Rectal smooth muscle tissue (tissue), 1 donor: ENCODE data around the gene TMEM272.

ENCODE experiments used
- H3K27ac ChIP-seq: one replicate; pipeline ENCODE4 v1.7.0; 2013; ENCODE audit warnings: low read depth, low read length, inconsistent platforms
- H3K27me3 ChIP-seq: one replicate; pipeline ENCODE4 v1.7.0; 2013; ENCODE audit warnings: low read length; ENCODE audit not compliant: control insufficient read depth, insufficient read depth
- H3K36me3 ChIP-seq: one replicate; pipeline ENCODE4 v1.7.0; 2013; ENCODE audit warnings: low read length; ENCODE audit not compliant: control insufficient read depth, insufficient read depth
- H3K4me1 ChIP-seq: one replicate; pipeline ENCODE4 v1.7.0; 2013; ENCODE audit warnings: low read length; ENCODE audit not compliant: control insufficient read depth, insufficient read depth
- H3K4me3 ChIP-seq: one replicate; pipeline ENCODE4 v1.7.0; 2013; ENCODE audit warnings: low read length
- H3K9ac ChIP-seq: one replicate; pipeline ENCODE4 v1.7.0; 2013; ENCODE audit warnings: low read length

The TMEM272 gene

DNA sequence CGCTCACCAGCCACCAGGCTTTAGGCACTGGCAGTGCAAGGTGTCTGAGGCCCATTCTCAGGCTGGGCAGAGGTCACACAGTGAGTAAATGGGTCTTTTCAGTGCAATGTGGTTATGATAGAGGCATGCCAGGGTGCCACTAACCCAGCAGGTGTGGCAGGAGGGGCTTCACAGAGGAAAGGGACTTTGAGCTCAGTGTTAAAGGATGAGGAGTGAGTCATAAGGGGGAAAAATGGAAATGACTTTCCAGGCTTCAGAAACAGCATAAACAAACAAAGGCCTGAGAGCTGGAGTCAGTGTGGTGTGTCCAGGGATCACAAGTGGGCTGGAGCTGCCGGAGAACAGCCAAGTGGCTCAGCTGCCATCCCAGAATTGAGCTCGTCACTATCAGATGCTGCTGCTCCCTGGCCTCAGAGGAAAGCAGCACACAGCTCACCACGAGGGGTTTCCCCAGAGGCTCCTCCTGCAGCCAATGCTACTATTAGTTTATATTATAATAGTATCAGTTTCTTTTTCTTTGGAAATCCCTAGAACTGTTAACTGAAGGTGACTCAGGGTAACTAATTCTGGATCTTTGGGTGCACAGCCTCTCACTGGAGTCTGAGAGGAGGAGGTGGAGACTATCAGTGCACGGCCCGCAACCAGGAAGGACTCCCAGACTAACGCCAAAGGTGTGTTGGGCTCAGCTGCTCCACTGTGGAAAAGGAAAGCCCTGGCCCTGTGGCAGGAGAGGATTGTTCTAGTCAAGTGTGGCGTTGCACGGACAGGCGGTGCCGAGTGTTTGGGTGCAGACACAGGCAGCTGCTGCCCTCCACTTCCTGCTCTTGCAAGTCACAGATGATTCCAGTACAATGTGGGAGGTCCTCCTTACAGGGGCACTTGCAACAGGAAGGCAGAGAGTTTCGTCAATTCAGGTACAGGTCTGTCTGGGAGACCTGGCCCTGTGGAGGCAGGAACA lies 80.5 kb downstream of the TMEM272 start:
- peak overlapping the region; percentile 14 for H3K4me3 ChIP-seq
- no peaks in the 10 kb centered on the region for H3K4me1 ChIP-seq
- H3K27me3 ChIP-seq: no peaks in the 10 kb centered on the region
- peak overlapping the region; percentile 4 for H3K27ac ChIP-seq
- no peaks in the 10 kb centered on the region for H3K36me3 ChIP-seq
- H3K9ac ChIP-seq: no peak overlapping the region

DNA sequence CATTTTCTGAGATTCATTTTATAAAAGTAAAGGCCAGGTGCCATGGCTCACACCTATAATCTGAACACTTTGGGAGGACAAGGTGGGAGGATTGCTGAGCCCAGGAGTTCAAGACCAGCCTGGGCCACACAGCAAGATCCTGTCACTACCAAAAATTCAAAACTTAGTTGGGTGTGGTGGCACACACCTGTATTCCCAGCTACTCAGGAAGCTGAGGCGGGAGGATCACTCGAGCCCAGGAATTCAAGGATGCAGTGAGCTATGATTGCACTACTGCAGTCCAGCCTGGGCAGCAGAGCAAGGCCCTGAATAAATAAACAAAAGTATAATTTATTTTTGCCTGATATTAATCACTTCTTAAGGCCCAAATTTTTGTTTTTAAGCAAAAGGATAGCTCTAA lies 81.5 kb downstream of the TMEM272 start:
- Histone ChIP-seq H3K9ac (no peak overlapping the region), H3K27ac (no peak overlapping the region), H3K27me3 (no peaks in the 10 kb centered on the region), H3K4me3 (no peak overlapping the region), H3K4me1 (no peaks in the 10 kb centered on the region), H3K36me3 (no peaks in the 10 kb centered on the region)
